Fibroblast of mammary gland (primary cell): ENCODE data around the gene OGDH.
A peak's percentile ranks its signal among the peaks of the same experiment; 100 is the strongest.

Experiments
- DNase-seq: peaks from one replicate; pipeline ENCODE4 v3.0.0-alpha.2; 2010; ENCODE audit warnings: low read depth
- H3K4me3 ChIP-seq: 2 replicates; pipeline ENCODE4 v1.5.1; 2011; ENCODE audit warnings: low read depth, mild to moderate bottlenecking, low read length, moderate library complexity; ENCODE audit not compliant: control insufficient read depth
- CTCF ChIP-seq: conservative IDR thresholded peaks from 2 replicates; pipeline ENCODE4 v1.5.1; 2011; ENCODE audit warnings: low read depth, low read length, inconsistent platforms; ENCODE audit not compliant: control insufficient read depth, insufficient read depth

OGDH gene

GRCh38 chr7:44736896-44737295, 130.5 kb downstream of the OGDH start:
- no peak overlapping the region for H3K4me3 ChIP-seq
- DNase-seq: no peak
- no peak for TF ChIP-seq CTCF

GRCh38 chr7:44738051-44738723, 131.8 kb downstream of the OGDH start:
- no peak for TF ChIP-seq CTCF
- H3K4me3 ChIP-seq: no peak overlapping the region
- no peak for DNase-seq

- H3K4me3 ChIP-seq: no peak overlapping the region
- DNase-seq: no peak
- TF ChIP-seq CTCF: no peak
Observed at GRCh38 chr7:44738876-44739665, 132.6 kb downstream of the OGDH start.

DNA sequence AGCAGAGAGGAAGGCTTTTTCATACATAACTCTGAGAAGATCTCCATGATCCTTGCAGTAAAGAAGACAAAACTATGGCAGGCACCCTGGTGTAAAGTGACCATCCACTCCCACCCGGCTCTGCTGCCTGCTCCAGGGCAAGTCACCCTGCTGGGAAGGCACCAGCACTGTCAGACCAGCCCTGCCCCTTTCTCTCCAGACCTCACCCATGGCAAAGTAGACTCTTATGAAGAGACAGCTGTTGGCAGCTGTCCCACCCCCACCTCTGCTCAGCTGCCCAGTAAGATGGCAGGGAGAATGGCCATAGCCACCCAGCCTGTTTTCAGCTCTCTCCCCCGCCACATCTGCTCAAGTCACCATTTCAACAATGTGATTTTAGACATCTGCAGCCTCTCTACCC, 133.6 kb downstream of the OGDH start:
- no peak for DNase-seq
- H3K4me3 ChIP-seq: no peak overlapping the region

DNA sequence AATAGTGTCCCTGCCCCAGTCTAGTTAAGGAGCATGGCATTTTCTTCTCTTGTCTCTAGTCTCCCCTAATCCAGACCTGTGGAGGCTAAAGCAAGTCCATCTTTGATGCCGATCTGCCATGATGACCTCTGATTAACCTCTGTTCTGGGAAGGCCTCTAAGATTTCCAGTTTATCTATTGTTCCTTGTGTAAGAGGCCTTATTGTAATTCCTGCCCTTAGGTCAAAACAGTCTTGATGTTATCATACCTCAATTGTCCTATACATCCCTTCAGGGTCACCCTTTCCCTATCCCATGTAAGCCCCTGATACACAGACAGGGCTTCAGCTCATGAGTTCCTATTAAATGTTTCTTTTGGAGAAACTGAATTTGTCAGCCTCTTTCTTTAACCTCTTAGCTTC, 137.3 kb downstream of the OGDH start:
- no peak for TF ChIP-seq CTCF
- H3K4me3 ChIP-seq: no peak overlapping the region
- DNase-seq: no peak

More for the DNA sequence above, 133.6 kb downstream of the OGDH start:
- TF ChIP-seq CTCF: no peak

GRCh38 chr7:44748045-44748947, 141.9 kb downstream of the OGDH start, which contains the start of gene ZMIZ2:
TSS of gene ZMIZ2 (plus strand) at chr7:44748847. CDS start at chr7:44756250, 7,403 bp downstream.
- DNase-seq: peak; percentile 78
- TF ChIP-seq CTCF: no peak

More at GRCh38 chr7:44748045-44748947, 141.9 kb downstream of the OGDH start, which contains the start of gene ZMIZ2:
- H3K4me3 ChIP-seq: peak within 1 kb of the TSS; percentile 69
